ENCODE results near the gene S100PBP.
"Not testable (repeated sequence)": the region's sequence is repeated elsewhere in the genome, so short reads cannot be mapped to it uniquely, and the experiment has no call there.

Gene S100PBP

GRCh38 chr1:32786856-32787255, 30.6 kb upstream of the S100PBP start:
- no peak for DNase-seq

DNA sequence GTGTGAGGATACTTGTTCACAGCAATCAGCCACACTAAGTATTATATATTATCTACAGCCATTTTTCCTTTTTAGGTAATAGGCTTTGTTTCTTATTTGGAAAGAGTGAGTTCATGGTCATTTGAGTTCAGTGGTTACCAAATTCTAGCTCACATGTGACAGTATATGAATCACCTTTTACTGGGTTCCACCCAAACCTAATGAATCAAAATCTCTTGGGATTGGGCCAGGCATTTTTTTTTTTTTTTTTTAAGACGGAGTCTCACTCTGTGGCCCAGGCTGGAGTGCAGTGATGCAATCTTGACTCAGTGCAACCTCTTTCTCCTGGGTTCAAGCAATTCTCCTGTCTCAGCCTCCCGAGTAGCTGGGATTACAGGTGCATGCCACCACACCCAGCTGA, 28.1 kb upstream of the S100PBP start:
- not testable (repeated sequence) for DNase-seq

GRCh38 chr1:32791881-32792280, 25.6 kb upstream of the S100PBP start:
- no peak for DNase-seq

GRCh38 chr1:32795763-32796162, 21.7 kb upstream of the S100PBP start:
- not testable (repeated sequence) for DNase-seq

DNA sequence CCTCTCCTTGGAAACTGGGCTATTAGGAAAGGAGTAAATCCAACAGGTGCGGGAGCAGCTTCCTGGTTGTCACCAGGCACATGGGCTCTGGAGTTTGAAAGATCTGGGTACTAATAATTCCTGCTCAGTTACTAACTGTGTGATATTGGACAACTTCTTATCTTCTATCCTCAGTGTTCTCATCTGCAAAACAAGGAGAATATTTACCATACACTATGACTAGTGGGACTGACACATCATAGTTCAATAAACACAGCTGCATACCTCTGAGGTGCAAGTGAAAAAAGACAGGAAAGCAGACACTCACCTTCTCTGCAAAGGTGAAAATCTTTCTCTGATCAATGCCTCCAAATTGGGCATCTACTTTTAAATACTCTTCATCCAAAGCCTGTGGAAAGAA, 20.0 kb upstream of the S100PBP start:
- no peak for DNase-seq

DNA sequence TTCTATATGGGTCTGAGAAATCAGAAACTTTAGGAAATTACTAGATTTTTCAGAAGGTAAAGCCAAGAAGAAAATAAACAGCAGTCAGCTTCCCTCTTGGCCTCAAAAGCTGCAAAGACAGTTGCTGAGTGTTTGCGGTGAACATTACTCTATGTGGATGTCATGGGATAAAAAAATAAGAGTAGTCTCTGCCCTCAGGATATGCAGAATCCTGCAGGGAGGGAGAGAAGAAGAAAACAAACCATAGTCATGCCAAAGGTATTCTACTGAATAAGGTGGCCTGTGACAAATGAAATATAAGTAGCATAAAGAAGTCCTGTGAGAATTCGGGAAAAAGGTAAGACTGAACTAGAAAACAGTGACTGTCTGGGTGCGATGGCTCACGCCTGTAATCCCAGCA, 19.3 kb upstream of the S100PBP start:
- no peak for DNase-seq

- DNase-seq, result no peak
Observed at GRCh38 chr1:32798679-32799416, 18.6 kb upstream of the S100PBP start.

- DNase-seq, result no peak
Observed at GRCh38 chr1:32801096-32801715, 16.2 kb upstream of the S100PBP start.

DNA sequence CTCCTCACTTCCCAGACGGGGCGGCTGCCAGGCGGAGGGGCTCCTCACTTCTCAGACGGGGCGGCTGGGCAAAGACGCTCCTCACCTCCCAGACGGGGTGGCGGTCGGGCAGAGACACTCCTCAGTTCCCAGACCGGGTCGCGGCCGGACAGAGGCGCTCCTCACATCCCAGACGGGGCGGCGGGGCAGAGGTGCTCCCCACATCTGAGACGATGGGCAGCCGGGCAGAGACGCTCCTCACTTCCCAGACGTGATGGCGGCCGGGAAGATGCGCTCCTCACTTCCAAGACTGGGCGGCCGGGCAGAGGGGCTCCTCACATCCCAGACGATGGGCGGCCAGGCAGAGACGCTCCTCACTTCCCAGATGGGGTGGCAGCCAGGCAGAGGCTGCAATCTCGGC, 13.0 kb upstream of the S100PBP start:
- not testable (repeated sequence) for DNase-seq

- DNase-seq, result no peak
Observed at GRCh38 chr1:32806290-32806689, 11.2 kb upstream of the S100PBP start.

GRCh38 chr1:32806910-32807523, 10.4 kb upstream of the S100PBP start:
- no peak for DNase-seq

GRCh38 chr1:32808580-32808979, 8.9 kb upstream of the S100PBP start:
- DNase-seq, result no peak

GRCh38 chr1:32810358-32810757, 7.1 kb upstream of the S100PBP start:
- DNase-seq, result no peak

DNA sequence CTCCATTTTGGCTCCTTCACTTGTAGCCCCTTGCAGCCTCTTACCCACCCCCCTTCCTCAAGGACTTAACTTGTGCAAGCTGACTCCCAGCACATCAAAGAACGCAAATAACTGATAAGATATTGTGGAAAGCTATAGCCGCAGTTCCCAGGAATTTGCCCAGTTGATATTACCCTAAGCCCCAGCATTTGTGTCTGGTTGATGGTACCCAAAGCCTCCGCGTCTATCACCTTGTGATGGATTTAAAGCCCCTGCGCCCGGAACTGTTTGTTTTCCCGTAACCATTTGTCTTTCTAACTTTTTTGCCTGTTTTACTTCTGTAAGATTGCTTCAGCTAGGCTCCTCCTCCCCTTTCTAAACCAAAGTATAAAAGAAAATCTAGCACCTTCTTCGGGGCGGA, 6.2 kb upstream of the S100PBP start:
- no peak for DNase-seq

DNA sequence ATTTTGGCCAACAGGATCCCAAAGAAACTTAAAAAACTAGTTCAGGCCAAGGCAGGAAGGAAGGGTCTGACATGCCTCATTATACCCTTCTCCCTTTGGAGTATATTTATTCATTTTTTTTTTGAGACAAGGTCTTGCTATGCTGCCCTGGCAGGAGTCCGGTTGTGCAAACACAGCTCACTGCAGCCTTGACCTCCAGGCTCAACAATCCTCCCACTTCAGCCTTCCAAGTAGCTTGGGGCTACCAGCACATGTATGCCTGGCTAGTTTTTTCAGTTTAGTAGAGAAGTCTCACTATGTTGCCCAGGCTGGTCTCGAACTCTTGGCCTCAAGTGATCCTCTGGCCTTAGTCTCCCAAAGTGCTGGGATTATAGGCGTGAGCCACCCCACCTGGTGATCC, 5.5 kb upstream of the S100PBP start:
- DNase-seq, result no peak

GRCh38 chr1:32813941-32814739, 3.3 kb upstream of the S100PBP start:
- DNase-seq, result no peak

DNA sequence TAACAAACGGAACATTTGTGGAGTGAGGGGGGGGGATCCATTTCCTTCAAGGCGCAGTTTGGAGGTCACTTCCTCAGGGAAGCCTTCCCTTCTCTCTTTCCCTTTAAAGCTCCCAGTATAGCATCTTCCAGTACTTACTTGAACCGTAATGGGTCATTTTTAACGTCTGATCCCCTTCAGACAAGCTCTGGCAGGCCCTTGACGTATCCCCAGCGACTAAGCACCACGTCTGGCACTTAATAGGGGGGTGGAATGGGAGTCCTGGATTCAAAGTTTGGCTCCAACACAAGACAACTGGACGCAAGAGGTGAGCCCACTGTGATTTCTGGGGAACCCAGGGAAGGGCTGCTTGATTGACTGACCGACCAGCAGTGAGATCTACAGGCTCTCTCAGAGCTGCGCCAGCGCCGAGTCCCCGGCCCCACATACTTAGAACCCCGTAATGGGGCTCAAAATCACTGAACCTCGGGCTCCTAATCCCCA, 736 bp upstream of the S100PBP start:
- DNase-seq, result peak; percentile 17

- peak; percentile 29 for DNase-seq
Observed at GRCh38 chr1:32817815-32818786, 648 bp downstream of the S100PBP start.

- DNase-seq, result no peak
Observed at GRCh38 chr1:32818804-32819541, 1.5 kb downstream of the S100PBP start.

DNA sequence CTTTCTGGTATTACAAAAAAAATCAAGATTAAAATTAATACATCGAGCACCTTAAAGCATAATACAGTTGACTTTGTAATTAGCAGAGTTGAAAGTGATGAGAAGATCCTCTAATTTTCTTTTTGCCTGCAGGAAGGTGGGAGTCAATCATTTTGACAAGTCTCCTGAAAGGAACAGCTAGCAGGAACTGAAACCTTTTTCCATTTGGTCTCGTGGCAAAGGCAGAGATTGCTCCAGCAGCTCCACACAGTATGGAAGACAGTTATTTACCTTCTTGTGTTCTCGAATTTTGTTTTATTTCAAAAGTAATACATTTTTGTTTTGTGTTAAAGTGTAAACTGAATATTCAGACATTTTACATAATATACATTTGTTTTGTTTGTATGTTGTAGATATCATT, 7.7 kb downstream of the S100PBP start:
- no peak for DNase-seq

- DNase-seq, result no peak
Observed at GRCh38 chr1:32828341-32828740, 10.9 kb downstream of the S100PBP start.

Measured in DMS 273 treated with DMSO at 0.1 percent for 48 hours (cell line).